DOHH2 (cell line): Measurements from ENCODE around the gene FANCC.

Experiments used
- CTCF ChIP-seq: fragments of 200-600 bp; sonication (generic); IDR thresholded peaks from one replicate; pipeline ENCODE4 v1.5.1; 2014; ENCODE audit warnings: antibody characterized with exemption, mild to moderate bottlenecking, low read depth, low read length; ENCODE audit not compliant: poor library complexity, severe bottlenecking
- EZH2phosphoT487 ChIP-seq: fragments of 200-600 bp; sonication (generic); IDR thresholded peaks from 2 replicates; pipeline ENCODE4 v1.6.1; 2017; ENCODE audit warnings: borderline replicate concordance, mild to moderate bottlenecking, antibody characterized with exemption, low read length, moderate library complexity, mixed read lengths

- TF ChIP-seq CTCF (no peak), EZH2phosphoT487 (no peak)
Measured at GRCh38 chr9:95118596-95118995, 198.9 kb downstream of the FANCC start.
